GM12878 (cell line): ENCODE results near the gene IRX6. TPM values are rescaled to one million over a fixed set of nuclear protein-coding genes. Genes with fewer than 3 reads are reported as not detected.

Experiments
- ATAC-seq: fragments of 200-7000 bp; cut with Tn5 transposase; 3 replicates; pipeline ENCODE4 v1.9.1; 2020; ENCODE audit warnings: mild to moderate bottlenecking, moderate library complexity
- BruUV-seq: library from RNA; stranded (reverse); fragments of 400-500 nt; replicated peaks from 2 replicates; lab custom pipeline; 2021; lab: Mats Ljungman, UMichigan
- CTCF ChIA-PET: fragments of 300-600 bp; sonication (Branson Sonifier 250); formaldehyde crosslinking; extraction: SDS; loops from one replicate; lab custom pipeline; 2021; ENCODE audit warnings: inconsistent platforms; lab: Yijun Ruan, JAX
- POLR2A ChIA-PET: fragments of 350-600 bp; formaldehyde crosslinking; extraction: SDS; loops from one replicate; lab custom pipeline; 2021; ENCODE audit warnings: inconsistent platforms; lab: Charles Lee
- RAD21 ChIA-PET: fragments of 300-600 bp; sonication (Branson Sonifier 250); formaldehyde crosslinking; loops from one replicate; lab custom pipeline; 2023; ENCODE audit warnings: antibody characterized with exemption; ENCODE audit not compliant: unreplicated experiment; lab: Charles Lee
- SMC1A ChIA-PET: fragments of 300-600 bp; sonication (Branson Sonifier 250); formaldehyde crosslinking; loops from one replicate; lab custom pipeline; 2023; ENCODE audit not compliant: unreplicated experiment, uncharacterized antibody; lab: Charles Lee
- DNase-seq: peaks from one replicate; pipeline ENCODE4 v3.0.0-alpha.2; 2011; ENCODE audit warnings: low read depth, low spot score
- FAIRE-seq: peaks from 3 replicates; lab custom pipeline; 2011; peaks lifted over from hg19 to GRCh38; lab: Jason Lieb, UNC
- H2AFZ ChIP-seq: 2 replicates; pipeline ENCODE4 v1.6.0; 2011; ENCODE audit warnings: low read depth, low read length, control low read depth; ENCODE audit not compliant: control insufficient read depth
- H3K27ac ChIP-seq: 2 replicates; pipeline ENCODE4 v1.5.1; 2011; ENCODE audit warnings: control low read depth; ENCODE audit not compliant: control insufficient read depth, insufficient read depth
- H3K27me3 ChIP-seq, 2 experiments: replicated peaks in 1 of 2; 2 replicates each; pipeline versions ENCODE4 v1.6.0 to v1.6.1; 2011; ENCODE audit warnings: low read length in 1 of 2; ENCODE audit not compliant: control insufficient read depth in 2 of 2, insufficient read depth in 2 of 2
- H3K36me3 ChIP-seq, 2 experiments: 2 replicates each; pipeline ENCODE4 v1.5.1; 2011; ENCODE audit warnings: low read length in 1 of 2; ENCODE audit not compliant: control insufficient read depth in 2 of 2, insufficient read depth in 2 of 2
- H3K4me1 ChIP-seq: 2 replicates; pipeline ENCODE4 v1.6.1; 2011; ENCODE audit warnings: mild to moderate bottlenecking, low read length, moderate library complexity, mixed read lengths; ENCODE audit not compliant: control insufficient read depth, insufficient read depth
- H3K4me2 ChIP-seq: 2 replicates; pipeline ENCODE4 v1.6.0; 2011; ENCODE audit warnings: control low read depth; ENCODE audit not compliant: control insufficient read depth, insufficient read depth
- H3K4me3 ChIP-seq: fragments of 200-600 bp; sonication (generic); 2 replicates; pipeline ENCODE4 v1.5.1; 2016
- H3K79me2 ChIP-seq: 2 replicates; pipeline ENCODE4 v1.6.0; 2011; ENCODE audit warnings: low read length; ENCODE audit not compliant: control insufficient read depth, insufficient read depth
- H3K9ac ChIP-seq: 2 replicates; pipeline ENCODE4 v1.8.0; 2011; ENCODE audit warnings: low read length, control low read depth, mixed read lengths; ENCODE audit not compliant: control insufficient read depth, insufficient read depth
- H3K9me3 ChIP-seq: replicated peaks from 3 replicates; pipeline ENCODE4 v1.5.1; 2011; ENCODE audit warnings: mild to moderate bottlenecking, low read length; ENCODE audit not compliant: control insufficient read depth, insufficient read depth
- H4K20me1 ChIP-seq: 2 replicates; pipeline ENCODE4 v1.6.0; 2011; ENCODE audit not compliant: control insufficient read depth, insufficient read depth
- BCL11A ChIP-seq: IDR thresholded peaks from 2 replicates; pipeline ENCODE4 v1.6.1; 2011; ENCODE audit warnings: low read depth, low read length
- BHLHE40 ChIP-seq, 2 experiments: fragments of 450-650 bp in 1 of 2; IDR thresholded peaks; 2 replicates each; pipeline ENCODE4 v1.6.1; 2011 to 2017; ENCODE audit warnings: low read depth in 2 of 2, borderline replicate concordance in 1 of 2, improper control_type of control experiment in 1 of 2, low read length in 1 of 2, mild to moderate bottlenecking in 1 of 2
- CBFB ChIP-seq: IDR thresholded peaks from 2 replicates; pipeline ENCODE4 v1.6.1; 2016; ENCODE audit warnings: antibody characterized with exemption, low read depth
- EP300 ChIP-seq, 2 experiments: fragments of 150-350 bp in 1 of 2; IDR thresholded peaks; 2 replicates each; pipeline ENCODE4 v1.6.1; 2011 to 2012; ENCODE audit warnings: low read depth in 2 of 2, low read length in 2 of 2, borderline replicate concordance in 1 of 2, improper control_type of control experiment in 1 of 2, inconsistent platforms in 1 of 2; ENCODE audit not compliant: control insufficient read depth in 1 of 2
- ESRRA ChIP-seq: IDR thresholded peaks from 2 replicates; pipeline ENCODE4 v1.6.1; 2012; ENCODE audit warnings: mild to moderate bottlenecking, low read length, improper control_type of control experiment
- GATAD2B ChIP-seq: fragments of 450-650 bp; conservative IDR thresholded peaks from 2 replicates; pipeline ENCODE4 v1.6.1; 2017; ENCODE audit warnings: low read depth, mild to moderate bottlenecking, moderate library complexity
- KAT2A ChIP-seq: conservative IDR thresholded peaks from 2 replicates; pipeline ENCODE4 v1.6.1; 2011; ENCODE audit warnings: low read depth, low read length; ENCODE audit not compliant: control insufficient read depth
- KDM1A ChIP-seq: fragments of 200-600 bp; sonication (generic); IDR thresholded peaks from 2 replicates; pipeline ENCODE4 v1.6.1; 2016; ENCODE audit warnings: borderline replicate concordance
- MEF2B ChIP-seq: fragments of 450-650 bp; IDR thresholded peaks from 2 replicates; pipeline ENCODE4 v1.6.1; 2018; ENCODE audit warnings: mild to moderate bottlenecking, moderate library complexity; ENCODE audit not compliant: partially characterized antibody, poor library complexity, severe bottlenecking
- MTA3 ChIP-seq: IDR thresholded peaks from 2 replicates; pipeline ENCODE4 v1.6.1; 2012; ENCODE audit warnings: low read length, inconsistent platforms, borderline replicate concordance
- SIN3A ChIP-seq: IDR thresholded peaks from 2 replicates; pipeline ENCODE4 v1.6.1; 2012; ENCODE audit warnings: low read depth, low read length, improper control_type of control experiment
- SPI1 ChIP-seq: IDR thresholded peaks from 2 replicates; pipeline ENCODE4 v1.6.1; 2011; ENCODE audit warnings: low read depth, mild to moderate bottlenecking, low read length, moderate library complexity, borderline replicate concordance; ENCODE audit not compliant: insufficient read depth
- STAT1 ChIP-seq: fragments of 450-650 bp; conservative IDR thresholded peaks from 2 replicates; pipeline ENCODE4 v1.6.1; 2014; ENCODE audit warnings: antibody characterized with exemption, mild to moderate bottlenecking
- SUZ12 ChIP-seq: fragments of 200-600 bp; sonication (generic); IDR thresholded peaks from one replicate; pipeline ENCODE4 v1.6.1; 2018; ENCODE audit warnings: antibody characterized with exemption, mild to moderate bottlenecking; ENCODE audit not compliant: unreplicated experiment
- ZNF207 ChIP-seq: fragments of 450-650 bp; IDR thresholded peaks from 2 replicates; pipeline ENCODE4 v1.6.1; 2014; ENCODE audit warnings: antibody characterized with exemption, mild to moderate bottlenecking, borderline replicate concordance
- ZNF24 ChIP-seq: fragments of 450-650 bp; IDR thresholded peaks from 2 replicates; pipeline ENCODE4 v1.6.1; 2017; ENCODE audit warnings: antibody characterized with exemption, mild to moderate bottlenecking
- ZNF622 ChIP-seq: fragments of 450-650 bp; IDR thresholded peaks from 2 replicates; pipeline ENCODE4 v1.6.1; 2017; ENCODE audit warnings: mild to moderate bottlenecking, inconsistent platforms
- WGBS: methylation state at CpG from one replicate; pipeline ENCODE4 v1.1.6; 2016; ENCODE audit warnings: low lambda C conversion rate; ENCODE audit not compliant: insufficient replicate concordance, insufficient coverage; ENCODE audit errors: missing lambda C conversion rate; 5-methylcytosine and 5-hydroxymethylcytosine counted together
- in situ Hi-C: fragments of 300-500 bp; cut with MboI; formaldehyde crosslinking; loops from 9 replicates; pipeline ENCODE4 v1.14.3; 2018; ENCODE audit warnings: mixed read lengths
- intact Hi-C: fragments of 100-400 bp; cut with micrococcal nuclease; formaldehyde crosslinking; loops from one replicate; pipeline ENCODE4 v1.14.2; 2022; ENCODE audit not compliant: unreplicated experiment
- polyA plus RNA-seq, 11 experiments: library from polyadenylated mRNA; depleted of rRNA in 4 of 11; unstranded in 6 of 11; stranded (reverse) in 5 of 11; fragments of >200 nt; fragmentation: Nextera tagmentation in 4 of 11; fragmentation: Illumina TruSeq in 1 of 11; extraction: Ambion mirVana in 4 of 11; extraction: Trizol in 1 of 11; gene quantifications; 1 replicate in 1 of 11; 2 replicates in 10 of 11; pipeline versions ENCODE4 v1.2.1 to v1.2.3, GENCODE V29; 2011 to 2016; ENCODE audit warnings: inconsistent platforms in 2 of 11, missing spikeins in 2 of 11, low read depth in 1 of 11
- total RNA-seq, 4 experiments: library from RNA; depleted of rRNA in 3 of 4; stranded (reverse); fragments of >200 nt in 3 of 4; fragmentation: Illumina TruSeq in 1 of 4; extraction: Trizol in 1 of 4; gene quantifications; 2 replicates each; pipeline versions ENCODE4 v1.2.1 to v1.2.3, GENCODE V29; 2013 to 2021
- TF ChIP-seq, protein P1 (sequence below): fragments of 450-650 bp; IDR thresholded peaks from 2 replicates; pipeline ENCODE4 v1.6.1; 2016; ENCODE audit warnings: mild to moderate bottlenecking, moderate library complexity, borderline replicate concordance
- TF ChIP-seq, protein P2 (sequence below): IDR thresholded peaks from 2 replicates; pipeline ENCODE4 v1.6.1; 2011; ENCODE audit warnings: mild to moderate bottlenecking, low read depth, low read length, moderate library complexity; ENCODE audit not compliant: insufficient replicate concordance
- TF ChIP-seq, protein P3 (sequence below): IDR thresholded peaks from 2 replicates; pipeline ENCODE4 v1.6.1; 2012; ENCODE audit warnings: low read depth, low read length, improper control_type of control experiment

IRX6 gene
- total and polyA plus RNA-seq, 10 of the 15 experiments (the other 5 are each of a cell fraction or from before 2014, with no cell fraction given): not detected

DNA sequence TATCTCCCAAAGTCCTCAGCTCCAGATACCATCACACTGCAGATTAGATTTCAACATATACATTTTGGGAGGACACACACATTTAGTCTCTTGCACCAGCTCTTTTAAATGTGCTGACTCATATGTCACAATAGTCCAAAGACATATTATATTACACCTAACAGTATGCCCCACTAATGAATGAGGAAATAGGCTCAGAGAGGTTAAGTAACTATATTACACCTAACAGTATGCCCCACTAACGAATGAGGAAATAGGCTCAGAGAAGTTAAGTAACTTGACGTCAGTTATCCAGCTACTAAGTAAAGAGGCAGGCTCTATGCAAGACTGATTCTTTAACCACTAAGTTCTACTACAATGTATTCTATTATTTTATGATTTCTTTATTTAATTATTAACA is 9.7 kb downstream of the IRX6 start:
- H3K27me3 ChIP-seq: peaks cover 0 to 2% of the 10 kb centered on the region in 2 experiments; a peak in 1 of 4 replicates
- no peak overlapping the region for H3K4me2 ChIP-seq
- no peaks in the 10 kb centered on the region for H4K20me1 ChIP-seq
- POLR2A ChIA-PET: no interaction called here
- no peak overlapping the region for H3K9ac ChIP-seq
- 0% methylated on average over 2 of the region's 2 CpGs for WGBS
- H3K9me3 ChIP-seq: no peaks in the 10 kb centered on the region
- no peaks in the 10 kb centered on the region for H3K4me1 ChIP-seq
- no TSS peak for BruUV-seq
- SMC1A ChIA-PET: no interaction called here
- H2AFZ ChIP-seq: no peak overlapping the region
- H3K36me3 ChIP-seq: no peaks in the 10 kb centered on the region
- H3K79me2 ChIP-seq: no peaks in the 10 kb centered on the region
- ATAC-seq (peak; percentile 66), DNase-seq (no peak), FAIRE-seq (no peak)
- RAD21 ChIA-PET: no interaction called here
- TF ChIP-seq BHLHE40 (IDR thresholded peaks at IDR 0.05; ENCODE audit: borderline replicate concordance in 1 of 2, low read depth in 2 of 2, low read length in 1 of 2): no peak
- no peak for TF ChIP-seq KDM1A
- TF ChIP-seq, protein P1, sequence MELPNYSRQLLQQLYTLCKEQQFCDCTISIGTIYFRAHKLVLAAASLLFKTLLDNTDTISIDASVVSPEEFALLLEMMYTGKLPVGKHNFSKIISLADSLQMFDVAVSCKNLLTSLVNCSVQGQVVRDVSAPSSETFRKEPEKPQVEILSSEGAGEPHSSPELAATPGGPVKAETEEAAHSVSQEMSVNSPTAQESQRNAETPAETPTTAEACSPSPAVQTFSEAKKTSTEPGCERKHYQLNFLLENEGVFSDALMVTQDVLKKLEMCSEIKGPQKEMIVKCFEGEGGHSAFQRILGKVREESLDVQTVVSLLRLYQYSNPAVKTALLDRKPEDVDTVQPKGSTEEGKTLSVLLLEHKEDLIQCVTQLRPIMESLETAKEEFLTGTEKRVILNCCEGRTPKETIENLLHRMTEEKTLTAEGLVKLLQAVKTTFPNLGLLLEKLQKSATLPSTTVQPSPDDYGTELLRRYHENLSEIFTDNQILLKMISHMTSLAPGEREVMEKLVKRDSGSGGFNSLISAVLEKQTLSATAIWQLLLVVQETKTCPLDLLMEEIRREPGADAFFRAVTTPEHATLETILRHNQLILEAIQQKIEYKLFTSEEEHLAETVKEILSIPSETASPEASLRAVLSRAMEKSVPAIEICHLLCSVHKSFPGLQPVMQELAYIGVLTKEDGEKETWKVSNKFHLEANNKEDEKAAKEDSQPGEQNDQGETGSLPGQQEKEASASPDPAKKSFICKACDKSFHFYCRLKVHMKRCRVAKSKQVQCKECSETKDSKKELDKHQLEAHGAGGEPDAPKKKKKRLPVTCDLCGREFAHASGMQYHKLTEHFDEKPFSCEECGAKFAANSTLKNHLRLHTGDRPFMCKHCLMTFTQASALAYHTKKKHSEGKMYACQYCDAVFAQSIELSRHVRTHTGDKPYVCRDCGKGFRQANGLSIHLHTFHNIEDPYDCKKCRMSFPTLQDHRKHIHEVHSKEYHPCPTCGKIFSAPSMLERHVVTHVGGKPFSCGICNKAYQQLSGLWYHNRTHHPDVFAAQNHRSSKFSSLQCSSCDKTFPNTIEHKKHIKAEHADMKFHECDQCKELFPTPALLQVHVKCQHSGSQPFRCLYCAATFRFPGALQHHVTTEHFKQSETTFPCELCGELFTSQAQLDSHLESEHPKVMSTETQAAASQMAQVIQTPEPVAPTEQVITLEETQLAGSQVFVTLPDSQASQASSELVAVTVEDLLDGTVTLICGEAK: no peak
- no peak for TF ChIP-seq STAT1
- no peak for TF ChIP-seq GATAD2B
- TF ChIP-seq ZNF207: no peak
- no peak for TF ChIP-seq MTA3
- TF ChIP-seq, protein P2, sequence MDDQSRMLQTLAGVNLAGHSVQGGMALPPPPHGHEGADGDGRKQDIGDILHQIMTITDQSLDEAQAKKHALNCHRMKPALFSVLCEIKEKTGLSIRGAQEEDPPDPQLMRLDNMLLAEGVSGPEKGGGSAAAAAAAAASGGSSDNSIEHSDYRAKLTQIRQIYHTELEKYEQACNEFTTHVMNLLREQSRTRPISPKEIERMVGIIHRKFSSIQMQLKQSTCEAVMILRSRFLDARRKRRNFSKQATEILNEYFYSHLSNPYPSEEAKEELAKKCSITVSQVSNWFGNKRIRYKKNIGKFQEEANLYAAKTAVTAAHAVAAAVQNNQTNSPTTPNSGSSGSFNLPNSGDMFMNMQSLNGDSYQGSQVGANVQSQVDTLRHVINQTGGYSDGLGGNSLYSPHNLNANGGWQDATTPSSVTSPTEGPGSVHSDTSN: no peak
- TF ChIP-seq ESRRA: no peak
- no peak for TF ChIP-seq SIN3A
- TF ChIP-seq SPI1: no peak
- TF ChIP-seq EP300 (IDR thresholded peaks at IDR 0.05; ENCODE audit: borderline replicate concordance in 1 of 2, control insufficient read depth in 1 of 2, low read depth in 2 of 2, low read length in 2 of 2): no peak
- no peak for TF ChIP-seq MEF2B
- TF ChIP-seq ZNF24: no peak
- TF ChIP-seq, protein P3, sequence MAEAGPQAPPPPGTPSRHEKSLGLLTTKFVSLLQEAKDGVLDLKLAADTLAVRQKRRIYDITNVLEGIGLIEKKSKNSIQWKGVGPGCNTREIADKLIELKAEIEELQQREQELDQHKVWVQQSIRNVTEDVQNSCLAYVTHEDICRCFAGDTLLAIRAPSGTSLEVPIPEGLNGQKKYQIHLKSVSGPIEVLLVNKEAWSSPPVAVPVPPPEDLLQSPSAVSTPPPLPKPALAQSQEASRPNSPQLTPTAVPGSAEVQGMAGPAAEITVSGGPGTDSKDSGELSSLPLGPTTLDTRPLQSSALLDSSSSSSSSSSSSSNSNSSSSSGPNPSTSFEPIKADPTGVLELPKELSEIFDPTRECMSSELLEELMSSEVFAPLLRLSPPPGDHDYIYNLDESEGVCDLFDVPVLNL: no peak
- no peak for TF ChIP-seq ZNF622
- no peak for TF ChIP-seq CBFB
- no peak for TF ChIP-seq KAT2A
- TF ChIP-seq SUZ12: no peak
- no peak for TF ChIP-seq BCL11A
- CTCF ChIA-PET: interaction anchor here (0.9 kb wide), 1 partner anchor 27 kb away, joined by 3 read pairs; no protein-coding TSS in a partner anchor
- H3K27ac ChIP-seq: no peak overlapping the region
- in situ Hi-C loops: no loop called here
- H3K4me3 ChIP-seq: no peak overlapping the region
- intact Hi-C loops: no loop called here
